CD4-positive, alpha-beta T cell (primary cell): ENCODE results near the gene GMEB1. TPM values are rescaled to one million over a fixed set of nuclear protein-coding genes. Genes with fewer than 3 reads are reported as not detected.

ENCODE experiments used
- ATAC-seq: fragments of 200-7000 bp; cut with Tn5 transposase; one replicate; pipeline ENCODE4 v1.10.0; 2022; ENCODE audit warnings: mild to moderate bottlenecking; ENCODE audit not compliant: poor library complexity
- CTCF ChIA-PET: fragments of 350-600 bp; sonication (Branson Sonifier 250); formaldehyde crosslinking; loops from one replicate; lab custom pipeline; 2021; ENCODE audit warnings: antibody characterized with exemption, inconsistent platforms; lab: Charles Lee
- POLR2A ChIA-PET: fragments of 350-600 bp; sonication (Branson Sonifier 250); formaldehyde crosslinking; loops from one replicate; lab custom pipeline; 2021; ENCODE audit warnings: antibody characterized with exemption, inconsistent platforms; lab: Charles Lee
- DNase-seq, 14 experiments: peaks; one replicate each; pipeline ENCODE4 v3.0.0-alpha.2; 2013 to 2020; ENCODE audit warnings: mixed read lengths in 2 of 14
- H3K27ac ChIP-seq, 2 donors: one replicate each; pipeline versions ENCODE4 v1.5.1 to v1.7.0; 2013; ENCODE audit warnings: low read length in 2 of 2, low read depth in 1 of 2, mild to moderate bottlenecking in 1 of 2
- H3K27me3 ChIP-seq, 2 experiments: 1 replicate in 1 of 2; 2 replicates in 1 of 2; pipeline versions ENCODE4 v1.6.1 to v1.7.0; 2013; ENCODE audit warnings: low read length in 2 of 2, control low read depth in 1 of 2, mild to moderate bottlenecking in 1 of 2, moderate library complexity in 1 of 2; ENCODE audit not compliant: insufficient read depth in 2 of 2, control insufficient read depth in 1 of 2
- H3K36me3 ChIP-seq: one replicate; pipeline ENCODE4 v1.6.1; 2013; ENCODE audit warnings: low read length, control low read depth; ENCODE audit not compliant: insufficient read depth
- H3K4me1 ChIP-seq: one replicate; pipeline ENCODE4 v1.6.1; 2013; ENCODE audit warnings: low read length, control low read depth; ENCODE audit not compliant: insufficient read depth
- H3K4me3 ChIP-seq: one replicate; pipeline ENCODE4 v1.5.1; 2013; ENCODE audit warnings: mild to moderate bottlenecking, low read length, moderate library complexity
- H3K9me3 ChIP-seq, 2 experiments: 1 replicate in 1 of 2; 2 replicates in 1 of 2; pipeline versions ENCODE4 v1.6.1 to v1.7.0; 2013; ENCODE audit warnings: low read length in 2 of 2, mild to moderate bottlenecking in 2 of 2, control low read depth in 1 of 2, moderate library complexity in 1 of 2; ENCODE audit not compliant: control insufficient read depth in 1 of 2, insufficient read depth in 1 of 2
- H3K27ac Mint-ChIP-seq: one replicate; pipeline ENCODE4 v1.8.0; 2020; ENCODE audit warnings: mixed read lengths
- H3K27me3 Mint-ChIP-seq: one replicate; pipeline ENCODE4 v1.8.0; 2021; ENCODE audit warnings: mixed read lengths
- H3K36me3 Mint-ChIP-seq: one replicate; pipeline ENCODE4 v1.8.0; 2021; ENCODE audit warnings: low read depth, mixed read lengths
- H3K4me1 Mint-ChIP-seq: one replicate; pipeline ENCODE4 v1.8.0; 2021; ENCODE audit warnings: low read depth, mixed read lengths
- H3K4me3 Mint-ChIP-seq: one replicate; pipeline ENCODE4 v1.8.0; 2020; ENCODE audit warnings: mild to moderate bottlenecking, mixed read lengths
- H3K9me3 Mint-ChIP-seq: one replicate; pipeline ENCODE4 v1.8.0; 2020; ENCODE audit warnings: mixed read lengths
- CTCF ChIP-seq: fragments of 200-600 bp; IDR thresholded peaks from one replicate; pipeline ENCODE4 v1.8.0; 2022; ENCODE audit warnings: antibody characterized with exemption, mild to moderate bottlenecking
- intact Hi-C, 2 experiments: fragments of 100-400 bp; cut with DNase I in 1 of 2; cut with micrococcal nuclease in 1 of 2; formaldehyde crosslinking; loops; one replicate each; pipeline versions ENCODE4 v1.15.1 to v1.9.0; 2023 to 2025; cut with DNase I, micrococcal nuclease
- total RNA-seq, 174 experiments: library from RNA in 2 of 174; stranded (reverse) in 2 of 174; gene quantifications; one replicate each; pipeline ENCODE4 v1.2.3 and lab custom pipeline; 2021 to 2026

GMEB1 gene
- total RNA-seq, 2 experiments from 2014 or later = 9.0 to 11.8 TPM

- H3K4me1 ChIP-seq = peaks cover 16% of the 10 kb centered on the region
- no peaks in the 10 kb centered on the region for H3K27me3 ChIP-seq
- no peaks in the 10 kb centered on the region for H3K9me3 ChIP-seq
- H3K36me3 Mint-ChIP-seq = peaks cover 29% of the 10 kb centered on the region
- peaks cover 36% of the 10 kb centered on the region for H3K36me3 ChIP-seq
- CTCF ChIA-PET = interaction anchor here (0.6 to 3.7 kb wide), 2 partner anchors 22 to 68 kb away, joined by 3 to 12 read pairs; partner anchors contain the start of gene YTHDF2
- no peaks in the 10 kb centered on the region for H3K9me3 Mint-ChIP-seq
- POLR2A ChIA-PET = no interaction called here
- no peak for ATAC-seq
- intact Hi-C loops = loop anchor here in 1 of 2 experiments (5.0 kb wide), 1 partner anchor 116 kb away; the partner anchor contains the start of gene TAF12
- peaks cover 31% of the 10 kb centered on the region for H3K4me1 Mint-ChIP-seq
- no peak overlapping the region for H3K27ac Mint-ChIP-seq
- no peak overlapping the region for H3K4me3 ChIP-seq
- no peak overlapping the region for H3K4me3 Mint-ChIP-seq
- TF ChIP-seq CTCF = no peak
- no peak for DNase-seq
- H3K27ac ChIP-seq = no peak overlapping the region
- H3K27me3 Mint-ChIP-seq = no peaks in the 10 kb centered on the region
Observed at GRCh38 chr1:28758420-28758819, 89.8 kb downstream of the GMEB1 start.

DNA sequence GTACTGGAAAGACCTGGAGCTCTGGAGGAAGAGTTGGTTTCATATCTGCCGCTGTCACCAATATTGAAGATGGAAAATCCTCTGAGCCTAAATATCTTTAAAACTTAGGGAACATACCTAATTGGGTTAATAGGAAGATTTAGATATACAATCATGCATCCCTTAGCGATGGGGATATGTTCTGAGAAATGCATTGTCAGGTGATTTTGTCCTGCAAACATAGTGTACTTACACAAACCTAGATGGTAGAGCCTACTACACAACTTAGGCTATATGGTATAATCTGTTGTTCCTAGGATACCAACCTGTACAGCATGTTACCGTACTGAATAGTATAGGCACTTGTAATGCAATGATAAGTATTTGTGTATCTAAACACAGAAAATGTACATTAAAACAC lies 90.7 kb downstream of the GMEB1 start:
- POLR2A ChIA-PET = interaction anchor here (1.0 kb wide), 1 partner anchor 13 kb away, joined by 3 read pairs; no protein-coding TSS in a partner anchor
- no peaks in the 10 kb centered on the region for H3K27me3 ChIP-seq
- Mint-ChIP-seq H3K4me3 (no peak overlapping the region), H3K27me3 (no peaks in the 10 kb centered on the region), H3K27ac (no peak overlapping the region), H3K4me1 (peaks cover 23% of the 10 kb centered on the region), H3K36me3 (peaks cover 27% of the 10 kb centered on the region), H3K9me3 (no peaks in the 10 kb centered on the region)
- intact Hi-C loops = loop anchor here in 1 of 2 experiments (5.0 kb wide), 1 partner anchor 117 kb away; the partner anchor contains the start of gene TAF12
- no peak for TF ChIP-seq CTCF
- DNase-seq = no peak
- peaks cover 31% of the 10 kb centered on the region for H3K36me3 ChIP-seq
- H3K4me3 ChIP-seq = no peak overlapping the region
- CTCF ChIA-PET = interaction anchor here (3.7 kb wide), 1 partner anchor 23 kb away, joined by 12 read pairs; the partner anchor contains the start of gene YTHDF2
- no peak for ATAC-seq
- H3K9me3 ChIP-seq = no peaks in the 10 kb centered on the region
- no peak overlapping the region for H3K27ac ChIP-seq
- H3K4me1 ChIP-seq = peaks cover 9% of the 10 kb centered on the region

DNA sequence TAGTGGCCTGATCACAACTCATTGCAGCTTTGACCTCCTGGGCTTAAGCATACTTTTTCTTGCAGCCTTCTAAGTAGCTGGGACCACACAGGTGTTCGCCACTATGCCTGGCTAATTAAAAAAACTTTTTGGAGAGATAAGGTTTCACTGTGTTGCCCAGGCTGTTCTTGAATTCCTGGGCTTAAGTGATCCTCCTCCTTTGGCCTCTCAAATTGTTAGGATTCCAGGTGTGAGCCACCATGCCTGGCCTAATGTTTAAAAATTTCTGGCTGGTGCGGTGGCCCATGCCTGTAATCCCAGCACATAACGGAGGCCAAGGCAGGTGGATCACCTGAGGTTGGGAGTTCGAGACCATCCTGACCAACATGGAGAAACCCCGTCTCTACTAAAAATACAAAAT lies 92.6 kb downstream of the GMEB1 start:
- no peak for ATAC-seq
- Mint-ChIP-seq H3K27ac (no peak overlapping the region), H3K9me3 (no peaks in the 10 kb centered on the region), H3K4me1 (peaks cover 40% of the 10 kb centered on the region), H3K27me3 (no peaks in the 10 kb centered on the region), H3K36me3 (peaks cover 44% of the 10 kb centered on the region), H3K4me3 (no peak overlapping the region)
- Histone ChIP-seq H3K36me3 (peaks cover 35% of the 10 kb centered on the region), H3K9me3 (no peaks in the 10 kb centered on the region), H3K4me3 (no peak overlapping the region), H3K4me1 (peaks cover 7% of the 10 kb centered on the region), H3K27me3 (no peaks in the 10 kb centered on the region), H3K27ac (no peak overlapping the region)
- ChIA-PET CTCF (interaction anchor here (0.7 kb wide), 1 partner anchor 327 kb away, joined by 3 read pairs; no protein-coding TSS in a partner anchor), POLR2A (interaction anchor here (0.9 kb wide), 1 partner anchor 14 kb away, joined by 3 read pairs; no protein-coding TSS in a partner anchor)
- no peak for DNase-seq
- intact Hi-C loops = no loop called here
- no peak for TF ChIP-seq CTCF
